Activated naive CD4-positive, alpha-beta T cell treated with anti-CD3 and anti-CD28 coated beads, Interleukin-2, amount 50 U/mL, for 72 hours (primary cell): Measurements from ENCODE around the gene RNF40. TPM values are rescaled to one million over a fixed set of nuclear protein-coding genes. Genes with fewer than 3 reads are reported as not detected.

Source experiments
- ATAC-seq, 2 donors: fragments of 150-1000 bp; cut with Tn5 transposase; 2 replicates each; pipeline ENCODE4 v1.10.0; 2021; ENCODE audit warnings: mild to moderate bottlenecking in 2 of 2, moderate library complexity in 2 of 2
- DNase-seq, 2 donors: peaks; one replicate each; pipeline ENCODE4 v3.0.0; 2021 to 2022; ENCODE audit warnings: low spot score in 2 of 2
- H3K27ac Mint-ChIP-seq, 2 donors: one replicate each; pipeline ENCODE4 v1.8.0; 2022; ENCODE audit warnings: mild to moderate bottlenecking in 2 of 2, mixed read lengths in 2 of 2
- H3K36me3 Mint-ChIP-seq, 2 donors: one replicate each; pipeline ENCODE4 v1.8.0; 2022; ENCODE audit warnings: mixed read lengths in 2 of 2
- H3K9me3 Mint-ChIP-seq, 2 donors: one replicate each; pipeline ENCODE4 v1.8.0; 2022; ENCODE audit warnings: mixed read lengths in 2 of 2
- total RNA-seq, 2 donors: library from RNA; stranded (reverse); gene quantifications; one replicate each; pipeline ENCODE4 v1.2.3, GENCODE V29; 2022

RNF40 gene
- total RNA-seq, 2 donors from 2014 or later, result 68.9 to 74.4 TPM

DNA sequence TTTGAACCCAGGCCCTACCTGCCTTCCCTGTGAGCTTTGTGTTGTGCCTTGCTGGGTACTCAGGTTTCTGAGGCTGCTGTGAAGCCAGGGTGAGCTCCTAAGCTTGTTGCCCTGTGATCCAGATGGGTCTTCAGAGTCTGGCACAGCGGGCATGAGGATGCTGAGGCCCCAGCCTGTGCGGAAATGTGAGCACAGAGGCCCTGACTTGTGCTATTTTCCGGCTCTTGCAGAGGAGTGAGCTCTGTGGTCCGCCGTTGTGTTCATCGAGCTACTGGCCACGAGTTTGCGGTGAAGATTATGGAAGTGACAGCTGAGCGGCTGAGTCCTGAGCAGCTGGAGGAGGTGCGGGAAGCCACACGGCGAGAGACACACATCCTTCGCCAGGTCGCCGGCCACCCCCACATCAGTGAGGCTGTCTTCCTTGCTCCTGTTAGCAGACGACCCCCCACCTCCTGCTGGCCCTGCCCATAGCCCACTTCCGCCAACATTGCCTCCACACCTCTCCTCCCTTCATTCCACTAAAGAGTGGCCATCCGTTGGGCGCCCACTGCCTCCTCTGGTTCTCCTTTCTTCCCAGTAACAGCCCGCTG, 11.2 kb upstream of the RNF40 start:
- peaks cover 9 to 19% of the 10 kb centered on the region in 2 donors for H3K36me3 Mint-ChIP-seq
- peak overlapping the region; percentile 17 to 38 for H3K27ac Mint-ChIP-seq
- H3K9me3 Mint-ChIP-seq, result no peaks in the 10 kb centered on the region
- ATAC-seq (no peak), DNase-seq (no peak)

- DNase-seq (no peak), ATAC-seq (no peak)
- Mint-ChIP-seq H3K36me3 (peaks cover 4 to 14% of the 10 kb centered on the region in 2 donors), H3K27ac (peak overlapping the region in 1 of 2 donors; percentile 82), H3K9me3 (no peaks in the 10 kb centered on the region)
Observed at GRCh38 chr16:30753596-30753995, 8.5 kb upstream of the RNF40 start.

DNA sequence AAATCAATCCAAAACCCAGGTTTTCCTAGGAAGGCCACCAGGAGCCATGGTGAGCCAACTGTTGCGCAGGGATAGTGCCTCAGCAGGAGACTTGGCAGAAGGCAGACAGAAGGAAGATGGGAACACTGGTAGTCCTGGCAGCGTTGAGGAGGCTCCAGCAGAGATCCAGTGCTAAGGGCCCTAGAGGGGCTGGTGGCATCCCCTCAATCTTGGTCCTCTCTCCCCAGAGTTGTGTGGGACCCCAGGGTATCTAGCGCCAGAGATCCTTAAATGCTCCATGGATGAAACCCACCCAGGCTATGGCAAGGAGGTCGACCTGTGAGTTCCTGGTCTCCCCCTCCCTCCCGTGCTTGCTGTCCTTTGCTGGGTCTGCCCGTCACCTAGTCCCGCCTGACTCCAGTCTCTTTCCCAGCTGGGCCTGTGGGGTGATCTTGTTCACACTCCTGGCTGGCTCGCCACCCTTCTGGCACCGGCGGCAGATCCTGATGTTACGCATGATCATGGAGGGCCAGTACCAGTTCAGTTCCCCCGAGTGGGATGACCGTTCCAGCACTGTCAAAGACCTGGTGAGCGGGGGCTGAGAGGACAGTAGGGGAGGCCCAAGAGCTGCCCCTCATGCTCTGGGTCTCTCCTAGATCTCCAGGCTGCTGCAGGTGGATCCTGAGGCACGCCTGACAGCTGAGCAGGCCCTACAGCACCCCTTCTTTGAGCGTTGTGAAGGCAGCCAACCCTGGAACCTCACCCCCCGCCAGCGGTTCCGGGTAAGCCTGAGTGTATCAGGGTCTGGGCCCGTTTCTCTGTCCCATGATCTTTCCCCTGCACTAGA, 6.0 kb upstream of the RNF40 start:
- peaks cover 0 to 4% of the 10 kb centered on the region in 2 donors for H3K36me3 Mint-ChIP-seq
- ATAC-seq (no peak), DNase-seq (no peak)
- H3K9me3 Mint-ChIP-seq, result no peaks in the 10 kb centered on the region
- H3K27ac Mint-ChIP-seq, result peak overlapping the region in 1 of 2 donors; percentile 39

DNA sequence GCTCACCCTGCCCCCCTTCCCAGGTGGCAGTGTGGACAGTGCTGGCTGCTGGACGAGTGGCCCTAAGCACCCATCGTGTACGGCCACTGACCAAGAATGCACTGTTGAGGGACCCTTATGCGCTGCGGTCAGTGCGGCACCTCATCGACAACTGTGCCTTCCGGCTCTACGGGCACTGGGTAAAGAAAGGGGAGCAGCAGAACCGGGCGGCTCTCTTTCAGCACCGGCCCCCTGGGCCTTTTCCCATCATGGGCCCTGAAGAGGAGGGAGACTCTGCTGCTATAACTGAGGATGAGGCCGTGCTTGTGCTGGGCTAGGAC, 5.4 kb upstream of the RNF40 start:
- Mint-ChIP-seq H3K27ac (no peak overlapping the region), H3K9me3 (no peaks in the 10 kb centered on the region), H3K36me3 (peaks cover 0 to under 1% of the 10 kb centered on the region in 2 donors)
- ATAC-seq (no peak), DNase-seq (no peak)

GRCh38 chr16:30757316-30757715, 4.8 kb upstream of the RNF40 start:
- no peaks in the 10 kb centered on the region for H3K9me3 Mint-ChIP-seq
- DNase-seq (no peak), ATAC-seq (no peak)
- H3K36me3 Mint-ChIP-seq, result peaks cover 0 to 7% of the 10 kb centered on the region in 2 donors
- H3K27ac Mint-ChIP-seq, result no peak overlapping the region

DNA sequence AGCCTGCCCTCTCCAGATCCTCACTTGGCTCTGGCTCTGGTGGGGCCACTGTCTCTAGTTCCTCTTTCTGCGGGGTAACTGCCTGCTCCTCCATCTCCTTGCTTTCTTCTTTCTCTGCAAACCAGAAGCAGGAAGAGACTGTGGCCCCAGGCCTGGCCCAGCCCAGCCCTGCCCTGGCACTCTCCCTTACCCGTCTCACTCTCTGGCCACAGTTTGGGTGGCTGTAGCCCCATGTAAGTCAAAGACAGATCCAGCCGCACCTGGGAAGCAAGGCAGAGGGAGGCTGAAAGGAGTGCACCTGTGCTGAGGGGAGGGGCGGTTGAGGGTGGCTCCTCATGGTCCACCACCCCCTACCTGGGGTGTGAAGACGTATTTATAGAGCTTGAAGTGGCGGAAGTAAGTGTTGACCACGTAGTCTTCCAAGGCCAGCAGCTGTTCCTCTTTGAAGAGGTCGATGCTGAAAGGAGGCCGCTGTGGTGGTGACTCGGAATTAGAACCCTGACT, 3.1 kb upstream of the RNF40 start:
- DNase-seq (no peak), ATAC-seq (no peak)
- H3K27ac Mint-ChIP-seq, result no peak overlapping the region
- no peaks in the 10 kb centered on the region for H3K9me3 Mint-ChIP-seq
- H3K36me3 Mint-ChIP-seq, result peaks cover 4 to 22% of the 10 kb centered on the region in 2 donors

DNA sequence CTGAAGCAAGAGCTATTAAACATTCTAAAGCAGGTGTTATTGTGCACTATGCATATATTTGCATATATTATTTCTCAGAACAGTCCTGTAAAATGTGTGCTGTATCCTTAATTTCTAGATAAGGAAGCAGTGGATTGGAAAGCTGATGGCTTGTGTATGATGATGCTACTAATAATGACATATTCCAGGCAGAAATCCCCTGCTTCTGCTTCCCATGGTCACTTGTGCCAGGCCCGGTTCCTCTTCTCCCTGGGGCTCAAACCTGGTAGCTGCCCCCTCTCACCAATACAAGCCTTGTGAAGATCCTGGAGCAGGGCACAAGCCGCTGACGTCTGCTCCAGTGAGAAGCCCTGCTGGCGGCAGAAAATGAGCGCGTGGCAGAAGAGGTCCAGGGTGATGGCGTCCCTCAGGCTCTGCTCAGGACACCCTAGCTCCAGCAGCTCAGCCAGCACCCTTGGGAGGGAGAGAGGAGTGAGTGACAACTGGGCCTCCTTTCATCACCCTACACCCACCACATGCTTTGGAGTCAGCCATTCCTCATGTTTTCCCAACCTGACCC, 2.0 kb upstream of the RNF40 start:
- Mint-ChIP-seq H3K9me3 (no peaks in the 10 kb centered on the region), H3K27ac (no peak overlapping the region), H3K36me3 (peaks cover 4 to 27% of the 10 kb centered on the region in 2 donors)
- ATAC-seq, result no peak
- DNase-seq, result no peak

DNA sequence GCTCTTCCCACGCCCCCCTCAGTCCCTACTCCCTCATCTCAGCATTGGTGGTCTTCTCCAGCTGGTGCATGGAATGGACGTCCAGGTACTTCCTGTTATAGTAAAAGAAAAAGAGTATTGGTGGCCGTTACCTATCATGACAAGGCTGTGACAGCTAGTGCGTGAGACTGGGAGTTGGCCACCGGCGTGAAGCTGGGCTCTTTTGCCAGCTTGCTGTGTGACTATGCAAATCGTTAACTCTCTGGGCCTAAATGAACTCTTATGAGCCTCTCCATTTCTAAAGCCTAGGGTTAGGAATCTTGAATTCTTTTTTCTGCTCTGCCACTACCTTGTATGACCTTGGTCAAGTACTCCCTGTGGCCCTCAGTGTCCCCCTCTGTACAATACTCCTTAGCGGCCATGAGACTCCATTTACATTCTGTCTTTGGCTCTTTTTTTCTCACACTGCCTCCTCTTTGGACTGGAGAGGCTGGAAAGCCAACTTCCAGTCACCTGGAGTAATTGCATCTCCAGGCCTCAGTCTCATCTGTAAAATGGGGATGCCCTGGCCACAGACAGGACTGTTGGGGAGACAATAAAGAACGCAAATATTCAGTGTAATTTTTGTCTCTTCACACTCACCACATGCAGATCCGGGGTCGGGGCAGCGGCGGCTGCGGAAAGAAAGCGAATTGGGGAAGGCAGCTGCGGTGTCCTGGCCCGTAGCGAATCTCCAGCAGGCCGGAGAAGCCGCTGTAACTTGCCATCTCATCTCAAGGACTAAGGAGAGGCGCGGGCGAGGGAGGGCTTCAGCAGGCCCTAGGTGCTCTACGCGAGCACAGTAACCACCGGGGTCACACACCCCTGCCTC, 1.3 kb upstream of the RNF40 start:
- Mint-ChIP-seq H3K9me3 (no peaks in the 10 kb centered on the region), H3K27ac (peak overlapping the region; percentile 88 to 96), H3K36me3 (peaks cover 4 to 27% of the 10 kb centered on the region in 2 donors)
- no peak for DNase-seq
- ATAC-seq, result no peak

DNA sequence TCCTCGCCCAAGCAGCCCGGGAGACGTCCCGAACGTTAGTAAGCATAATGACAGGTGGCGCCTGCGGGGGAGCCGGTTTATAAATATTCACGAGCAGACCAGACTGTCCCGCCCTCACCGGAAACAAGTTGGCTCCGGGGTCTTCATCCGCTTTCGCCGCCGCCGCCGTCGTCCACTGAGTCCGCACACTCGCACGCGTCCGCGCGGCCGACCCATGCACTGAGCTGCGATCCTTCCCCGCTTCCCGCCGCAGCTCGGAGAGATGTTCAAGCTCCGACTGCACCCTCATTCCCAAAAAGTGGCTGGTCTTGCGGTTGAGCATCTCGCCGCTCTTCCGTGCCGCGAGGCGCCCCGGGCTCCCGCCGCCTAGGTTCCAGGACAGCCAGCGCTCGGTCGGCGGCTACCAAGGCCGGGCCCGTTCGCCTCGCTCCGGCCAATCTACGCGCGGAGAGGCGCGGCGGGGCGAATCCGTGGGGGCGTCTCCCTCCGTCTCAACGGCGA, 645 bp upstream of the RNF40 start:
- Mint-ChIP-seq H3K9me3 (no peaks in the 10 kb centered on the region), H3K36me3 (peaks cover 4 to 27% of the 10 kb centered on the region in 2 donors), H3K27ac (peak overlapping the region; percentile 95 to 96)
- ATAC-seq, result peak; percentile 23 to 49
- no peak for DNase-seq

GRCh38 chr16:30762991-30763725, 1.0 kb downstream of the RNF40 start:
- no peak for ATAC-seq
- H3K9me3 Mint-ChIP-seq, result no peaks in the 10 kb centered on the region
- H3K36me3 Mint-ChIP-seq, result peaks cover 4 to 32% of the 10 kb centered on the region in 2 donors
- H3K27ac Mint-ChIP-seq, result peak overlapping the region; percentile 95 to 96
- DNase-seq, result no peak

GRCh38 chr16:30764086-30764485, 2.0 kb downstream of the RNF40 start:
- no peaks in the 10 kb centered on the region for H3K9me3 Mint-ChIP-seq
- DNase-seq (no peak), ATAC-seq (no peak)
- no peak overlapping the region for H3K27ac Mint-ChIP-seq
- peaks cover 4 to 32% of the 10 kb centered on the region in 2 donors for H3K36me3 Mint-ChIP-seq

- DNase-seq, result no peak
- no peak for ATAC-seq
- H3K36me3 Mint-ChIP-seq, result peaks cover 4 to 32% of the 10 kb centered on the region in 2 donors
- no peaks in the 10 kb centered on the region for H3K9me3 Mint-ChIP-seq
- H3K27ac Mint-ChIP-seq, result no peak overlapping the region
Observed at GRCh38 chr16:30764816-30765465, 2.8 kb downstream of the RNF40 start.

DNA sequence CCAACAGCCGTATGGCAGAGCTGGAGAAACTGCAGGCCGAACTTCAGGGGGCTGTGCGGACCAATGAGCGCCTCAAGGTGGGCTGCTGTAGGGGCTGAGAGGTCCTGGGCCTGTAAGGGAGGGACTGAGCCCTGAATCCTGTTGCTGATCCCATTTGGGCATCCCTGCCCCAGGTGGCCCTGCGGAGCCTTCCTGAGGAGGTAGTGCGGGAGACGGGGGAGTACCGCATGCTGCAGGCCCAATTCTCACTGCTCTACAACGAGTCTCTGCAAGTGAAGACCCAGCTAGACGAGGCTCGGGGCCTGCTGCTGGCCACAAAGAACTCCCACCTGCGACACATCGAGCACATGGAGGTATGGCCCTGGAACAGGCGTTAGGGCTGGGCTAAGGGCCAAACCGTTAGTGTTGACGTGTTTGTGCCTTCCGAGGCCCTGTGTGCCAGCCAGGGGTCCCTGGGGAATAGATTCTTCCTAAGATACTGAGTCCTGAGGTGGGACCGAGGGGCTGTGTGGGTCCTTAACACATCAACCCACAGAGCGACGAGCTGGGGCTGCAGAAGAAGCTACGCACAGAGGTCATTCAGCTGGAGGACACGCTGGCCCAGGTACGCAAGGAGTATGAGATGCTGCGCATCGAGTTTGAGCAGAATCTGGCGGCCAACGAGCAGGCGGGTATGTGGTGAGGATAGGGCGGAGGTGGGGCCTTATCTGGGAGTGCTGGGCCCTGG, 4.2 kb downstream of the RNF40 start:
- Mint-ChIP-seq H3K27ac (no peak overlapping the region), H3K9me3 (no peaks in the 10 kb centered on the region), H3K36me3 (peaks cover 4 to 32% of the 10 kb centered on the region in 2 donors)
- DNase-seq, result no peak
- no peak for ATAC-seq

- Mint-ChIP-seq H3K9me3 (no peaks in the 10 kb centered on the region), H3K27ac (no peak overlapping the region), H3K36me3 (peaks cover 4 to 29% of the 10 kb centered on the region in 2 donors)
- ATAC-seq (no peak), DNase-seq (no peak)
Observed at GRCh38 chr16:30766933-30767284, 4.8 kb downstream of the RNF40 start.
